ENCODE measurements around the gene ADSS1.

ADSS1 gene

DNA sequence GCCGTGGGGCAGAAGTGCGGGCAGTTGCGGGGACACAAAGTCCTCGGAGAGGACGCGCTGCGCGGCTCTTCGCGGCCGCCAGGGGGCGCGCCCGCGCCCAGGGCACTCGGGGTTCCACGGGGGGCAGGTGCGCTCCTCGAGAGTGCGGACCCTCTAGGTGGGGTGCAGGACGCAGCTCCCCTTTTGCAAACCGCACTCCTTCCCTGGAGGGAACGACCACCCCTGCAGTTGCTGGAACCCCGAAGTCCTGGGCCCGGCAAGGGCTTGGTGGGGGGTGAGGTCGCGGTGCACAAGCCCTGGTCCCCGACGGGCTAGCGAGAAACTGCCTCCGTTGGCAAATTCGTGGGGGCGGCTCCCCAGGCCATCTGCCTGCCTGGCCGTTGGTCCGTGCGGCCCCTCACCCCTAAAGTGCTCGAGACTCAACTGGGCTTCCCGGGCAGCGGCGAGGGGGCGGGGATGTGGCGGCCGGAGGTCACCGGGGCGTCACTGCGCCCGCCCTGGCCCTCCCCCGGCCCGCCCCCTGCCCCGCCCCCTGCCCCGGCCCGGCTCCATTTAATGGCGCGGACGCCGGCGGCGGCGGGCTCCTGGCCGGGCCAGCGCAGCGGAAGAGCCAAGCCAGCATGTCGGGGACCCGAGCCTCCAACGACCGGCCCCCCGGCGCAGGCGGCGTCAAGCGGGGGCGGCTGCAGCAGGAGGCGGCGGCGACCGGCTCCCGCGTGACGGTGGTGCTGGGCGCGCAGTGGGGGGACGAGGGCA lies at the start of gene ADSS1:
ADSS1 (plus strand) TSS at position 579 of the 756 bp plus-strand sequence; CDS start at position 621, 42 bp downstream.
- peak in 34 of 51 donors; percentile 19 to 80 (median 53) for DNase-seq

DNA sequence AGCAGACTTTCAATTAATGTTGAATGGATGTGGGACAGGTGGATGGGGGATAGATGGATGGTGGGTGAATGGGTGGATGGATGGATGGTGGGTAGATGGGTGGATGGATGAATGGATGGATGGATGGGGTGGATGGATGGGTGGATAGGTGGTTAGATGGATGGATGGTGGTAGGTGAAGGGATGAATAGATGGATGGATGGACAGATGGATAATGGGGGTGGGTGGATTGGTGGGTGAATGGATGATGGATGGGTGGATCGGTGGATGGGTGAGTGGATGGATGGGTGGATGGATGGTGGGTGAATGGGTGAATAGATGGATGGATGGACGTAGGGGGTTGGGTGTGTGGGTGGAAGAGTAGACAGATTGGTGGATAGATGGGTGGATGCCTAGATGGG lies 48.6 kb upstream of the ADSS1 start:
- DNase-seq: no peak

DNA sequence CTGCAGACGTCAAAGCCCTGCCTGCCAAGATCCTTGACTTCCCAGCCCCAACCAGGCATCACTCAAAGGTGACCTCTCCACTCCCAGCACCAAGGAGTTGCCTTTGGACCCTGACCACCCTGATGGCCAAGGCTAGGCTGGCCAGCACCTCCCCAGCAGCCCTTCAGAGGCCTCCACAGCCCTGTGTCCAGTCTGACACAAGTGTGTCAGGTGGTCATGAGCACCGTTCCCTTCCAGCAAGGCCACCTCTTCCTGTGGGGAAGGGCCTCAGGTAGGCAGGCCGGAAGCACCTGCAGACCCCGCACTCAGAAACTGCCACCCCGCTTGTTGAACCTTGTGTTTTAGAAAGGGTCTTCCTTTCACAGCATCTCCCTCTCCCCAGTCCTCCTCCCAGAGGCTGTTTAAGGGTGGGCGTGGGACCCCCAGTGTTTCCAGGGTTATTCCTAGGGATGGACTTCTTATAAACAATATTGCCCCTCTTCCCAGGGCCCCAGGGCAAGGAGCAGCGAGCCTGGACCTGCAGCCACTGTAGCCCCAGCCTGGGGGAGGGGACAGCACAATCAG lies 47.8 kb upstream of the ADSS1 start:
- DNase-seq: no peak

DNA sequence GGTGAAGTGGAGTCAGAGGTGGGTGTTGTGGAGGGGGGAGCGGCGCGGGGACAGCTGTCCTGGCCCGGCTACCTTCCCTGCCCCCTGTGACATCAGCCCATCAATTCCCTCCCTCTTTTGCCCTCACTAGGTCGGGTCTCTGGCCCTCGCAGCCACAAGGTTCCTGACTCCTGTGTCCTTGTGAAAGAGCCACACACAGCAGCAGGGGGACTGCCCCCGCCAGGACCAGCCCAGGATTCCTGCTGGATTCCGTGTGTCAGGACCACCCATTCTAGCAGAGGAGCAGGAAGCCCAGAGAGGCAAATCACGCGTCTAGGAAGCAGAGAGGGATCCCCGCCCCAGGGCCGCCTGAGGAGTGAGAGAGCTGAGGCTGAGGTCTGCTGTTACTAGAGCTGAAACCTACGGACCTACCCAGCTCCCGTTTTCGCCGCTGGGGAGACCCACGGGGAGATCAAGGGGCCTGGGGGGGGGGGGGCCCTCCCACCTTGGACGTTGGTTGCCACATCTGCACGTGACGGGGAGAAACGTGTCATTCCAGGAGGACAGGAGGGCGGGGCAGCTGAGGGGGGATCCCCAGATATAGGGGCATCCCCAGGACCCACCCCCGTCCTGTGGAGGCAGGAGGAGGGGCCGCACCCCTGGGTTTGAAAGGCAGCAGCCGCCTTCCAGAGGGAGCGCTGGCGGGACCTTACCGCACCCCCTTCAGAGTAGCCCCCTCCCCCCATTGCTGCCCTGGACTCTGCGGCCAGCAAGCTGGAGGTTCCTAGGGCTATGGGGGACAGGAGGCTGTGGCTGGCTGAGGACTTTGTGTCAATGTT lies 47.1 kb upstream of the ADSS1 start:
- DNase-seq: no peak

DNA sequence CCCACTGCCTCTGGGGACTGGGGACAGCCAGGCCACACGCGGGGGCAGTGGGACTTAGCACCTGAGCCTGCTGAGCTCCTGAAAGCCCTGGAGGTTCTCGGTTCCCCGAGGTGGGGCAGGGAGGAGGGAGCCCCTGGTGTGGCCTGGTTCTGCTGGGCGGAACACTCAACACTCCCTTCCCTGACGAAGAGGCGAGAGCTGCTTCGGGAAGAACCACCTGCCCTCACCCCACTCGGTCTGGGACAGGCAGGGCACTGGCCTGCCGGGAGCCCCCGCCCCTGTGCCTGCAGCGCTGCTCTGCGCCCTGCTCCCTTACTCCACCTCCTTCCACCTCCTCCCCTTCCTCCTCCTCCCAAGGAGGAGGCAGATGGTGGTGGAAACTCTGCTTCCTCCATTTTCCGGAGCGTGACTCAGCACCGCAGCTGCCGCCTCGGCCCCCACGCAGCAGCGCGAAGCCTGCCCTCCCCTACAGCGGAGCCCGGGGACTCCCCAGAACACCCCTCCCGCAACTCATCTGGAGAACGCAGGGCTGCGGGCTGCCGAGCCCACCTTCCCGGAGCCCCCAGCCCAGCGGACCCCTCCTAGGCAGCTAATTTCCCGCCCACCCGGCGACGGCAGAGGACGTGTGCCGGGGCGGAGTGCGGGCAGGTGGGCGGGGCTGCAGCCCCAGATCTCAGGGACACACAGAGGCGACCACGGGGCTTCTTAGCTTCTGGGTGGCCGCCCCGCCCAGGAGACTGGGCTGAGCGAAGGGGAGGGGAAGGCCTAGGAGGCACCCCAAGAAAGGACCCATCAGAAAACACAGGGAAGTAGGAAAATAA lies 46.3 kb upstream of the ADSS1 start:
- peak in 37 of 51 donors; percentile 28 to 87 (median 74) for DNase-seq

DNA sequence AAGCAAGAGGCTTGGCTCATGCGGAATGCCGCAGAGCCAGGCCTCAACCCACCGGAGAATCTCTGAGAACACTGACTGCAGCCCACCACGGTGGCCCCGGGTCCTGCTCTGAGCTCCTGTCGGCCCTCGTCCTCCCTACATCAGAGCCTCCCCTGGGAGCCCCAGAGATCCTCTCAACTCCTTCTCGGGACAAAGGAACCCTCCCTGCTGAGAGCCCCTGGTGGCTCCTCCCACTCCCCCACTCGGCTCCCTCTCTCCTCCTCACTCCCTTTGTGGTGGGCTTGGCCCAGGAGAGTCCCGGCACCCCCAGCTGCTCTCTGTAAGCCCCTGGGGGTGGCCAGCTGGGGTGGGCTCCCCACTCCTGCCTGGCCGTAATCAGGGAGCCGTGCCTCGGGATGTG lies 45.7 kb upstream of the ADSS1 start:
- peak in 1 of 51 donors; percentile 65 for DNase-seq

DNA sequence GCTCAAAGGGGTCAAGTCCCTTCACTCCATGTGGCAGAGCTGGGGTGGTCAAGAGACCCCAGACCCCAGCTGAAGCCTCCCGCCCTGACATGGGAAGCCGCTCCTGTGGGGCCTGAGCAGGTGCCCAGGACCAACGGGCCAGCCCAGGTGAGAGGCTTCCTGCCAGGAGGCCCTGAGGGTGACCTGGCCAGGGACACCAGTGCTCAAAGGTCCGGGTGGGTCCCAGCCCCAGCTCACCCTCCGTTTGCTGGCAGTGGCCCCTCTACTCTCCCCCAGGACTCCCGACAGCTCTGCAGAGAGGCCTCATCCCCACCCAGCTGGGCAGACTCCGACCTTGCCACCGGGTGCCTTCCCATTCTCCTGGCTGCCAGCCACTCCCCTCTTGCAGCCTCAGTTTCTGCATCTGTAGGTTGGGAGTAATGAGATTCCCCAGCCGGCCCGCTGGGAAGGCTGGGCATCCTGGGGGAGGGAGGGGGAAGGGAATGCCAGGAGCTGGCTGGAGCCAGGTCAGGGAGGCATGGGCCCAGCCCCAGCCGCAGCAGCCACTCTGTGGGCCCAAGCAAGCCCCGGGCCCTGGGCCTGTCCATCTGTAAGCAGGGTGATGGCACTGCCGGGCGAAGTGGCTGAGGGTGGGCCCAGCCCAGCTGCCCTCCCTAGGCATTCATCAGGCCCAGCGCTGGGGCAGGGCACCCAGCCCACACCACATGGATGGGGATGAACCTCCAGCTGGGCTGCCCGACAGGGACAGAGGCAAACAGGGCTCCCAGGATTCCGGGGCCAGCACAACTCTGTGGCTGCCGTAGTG lies 44.9 kb upstream of the ADSS1 start:
- peak in 24 of 51 donors; percentile 28 to 84 (median 67) for DNase-seq

DNA sequence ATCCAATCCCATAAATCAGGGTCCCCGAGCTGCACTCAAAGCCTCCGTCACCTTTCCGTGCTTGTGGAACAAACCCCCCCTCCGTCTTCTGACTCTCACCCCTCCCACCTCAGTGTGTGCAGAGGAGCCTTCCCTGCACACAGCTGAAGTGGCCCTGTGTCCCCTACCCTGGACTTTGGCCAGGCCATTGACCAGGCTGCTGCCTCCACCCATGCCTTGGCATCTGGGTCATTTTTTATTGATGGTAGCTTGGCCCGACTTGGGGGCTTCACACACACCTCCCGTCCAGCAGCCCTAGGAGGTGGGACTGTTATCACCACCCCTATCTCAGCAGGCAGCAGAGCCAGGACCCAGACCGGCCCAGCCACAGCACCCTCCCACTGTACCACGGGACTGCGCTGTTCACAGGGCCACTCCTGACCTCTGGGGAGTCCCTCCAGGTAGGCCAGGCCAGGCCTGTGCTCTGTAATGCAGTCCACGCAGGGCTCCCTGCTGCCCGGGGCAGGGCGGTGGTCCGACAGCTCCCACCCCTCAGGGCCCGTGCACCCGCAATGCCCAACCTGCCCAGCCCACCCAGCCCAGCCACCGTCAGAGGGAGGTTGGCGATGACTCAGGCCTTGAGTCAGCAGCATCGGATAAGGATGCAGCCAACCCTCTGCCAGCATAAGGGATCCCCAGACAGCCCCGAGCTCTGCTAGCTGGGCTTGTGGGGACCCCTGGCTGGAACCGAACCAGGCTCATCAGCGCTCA lies 43.8 kb upstream of the ADSS1 start:
- peak in 13 of 51 donors; percentile 33 to 85 (median 56) for DNase-seq

DNA sequence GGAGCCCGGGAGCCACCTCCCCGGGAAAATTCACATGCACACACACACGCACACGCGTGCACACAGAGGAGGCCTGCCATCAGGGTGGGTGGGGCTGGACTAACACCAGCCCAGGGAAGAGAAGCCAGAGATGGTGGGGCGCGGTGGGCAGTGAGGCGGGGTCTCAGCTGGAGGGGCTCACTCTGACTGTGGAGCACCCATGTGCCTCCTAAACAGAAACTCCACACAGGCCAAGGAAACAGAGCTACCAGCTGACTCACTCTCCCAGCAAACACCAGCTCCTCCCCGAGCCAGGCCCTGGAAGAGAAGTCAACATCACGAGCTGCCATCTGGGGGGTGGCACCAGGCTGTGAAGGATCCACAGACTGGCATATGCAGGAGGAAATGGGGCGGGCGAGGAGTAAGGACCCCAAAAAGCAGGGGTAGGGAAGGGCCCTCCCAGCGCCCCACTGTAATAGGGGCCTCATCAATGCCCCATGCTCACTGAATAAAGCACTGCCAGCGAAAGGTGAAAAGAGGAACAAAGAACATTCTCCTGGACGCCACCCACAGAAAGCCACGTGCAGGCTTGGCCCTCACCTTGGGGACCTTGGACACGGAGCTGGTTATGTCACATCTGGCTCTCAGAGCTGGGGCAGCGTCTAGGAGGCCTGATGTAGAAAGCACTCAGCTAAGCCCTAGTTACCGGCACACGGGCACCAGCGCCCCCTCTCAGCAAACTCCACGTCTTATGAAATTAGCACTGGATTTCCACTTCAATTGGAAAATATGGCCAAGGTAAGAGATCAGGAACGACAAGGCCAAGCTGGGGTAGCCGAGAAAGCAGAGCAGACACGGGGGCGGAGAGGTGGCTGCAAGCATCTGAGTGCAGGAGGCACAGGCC lies 43.0 kb upstream of the ADSS1 start:
- peak in 41 of 51 donors; percentile 33 to 90 (median 73) for DNase-seq

DNA sequence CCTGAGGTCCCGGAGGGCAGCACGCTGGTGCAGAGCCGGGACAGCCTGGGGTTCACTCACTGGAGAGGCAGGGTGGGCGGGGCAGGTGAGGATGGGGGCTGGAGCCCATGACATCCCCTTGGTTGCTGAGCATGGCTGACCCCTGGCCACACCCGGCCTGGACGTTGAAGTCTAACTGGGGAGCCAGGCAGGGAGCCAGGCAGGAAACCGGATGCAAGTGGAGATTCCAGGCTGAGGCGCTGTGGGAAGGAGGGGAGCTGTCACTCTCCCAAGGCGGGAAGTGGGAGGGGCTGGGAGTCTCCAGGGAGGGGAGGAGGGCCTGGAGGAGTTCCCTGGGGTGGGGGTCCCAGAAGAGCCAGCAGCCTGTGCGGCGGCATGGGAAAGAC lies 42.3 kb upstream of the ADSS1 start:
- DNase-seq: peak in 36 of 51 donors; percentile 34 to 86 (median 67)

DNA sequence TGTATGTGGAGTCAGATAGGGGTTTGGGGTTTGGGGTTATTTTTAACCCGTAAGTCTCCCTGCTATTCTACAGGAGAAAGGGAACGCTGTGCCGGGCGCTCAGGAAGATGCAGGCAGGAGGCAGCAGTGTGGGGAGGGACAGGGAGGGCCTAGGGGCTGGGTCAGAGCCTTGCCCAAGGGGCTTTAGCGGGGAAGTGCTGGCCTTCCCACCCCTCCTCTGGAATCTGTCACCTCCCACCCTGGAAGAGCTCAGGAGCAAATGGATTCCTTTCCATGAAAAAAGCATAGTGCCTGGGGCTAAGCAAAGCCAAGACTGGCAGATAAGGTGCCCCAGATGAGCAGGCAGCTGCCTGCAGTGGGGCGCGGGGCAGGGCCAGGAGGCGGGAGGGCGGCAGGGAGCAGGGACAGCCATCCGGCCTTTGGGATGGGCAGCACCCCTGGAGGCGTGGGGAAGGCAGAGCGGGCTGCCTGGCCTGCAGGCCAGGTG lies 41.9 kb upstream of the ADSS1 start:
- DNase-seq: no peak

DNA sequence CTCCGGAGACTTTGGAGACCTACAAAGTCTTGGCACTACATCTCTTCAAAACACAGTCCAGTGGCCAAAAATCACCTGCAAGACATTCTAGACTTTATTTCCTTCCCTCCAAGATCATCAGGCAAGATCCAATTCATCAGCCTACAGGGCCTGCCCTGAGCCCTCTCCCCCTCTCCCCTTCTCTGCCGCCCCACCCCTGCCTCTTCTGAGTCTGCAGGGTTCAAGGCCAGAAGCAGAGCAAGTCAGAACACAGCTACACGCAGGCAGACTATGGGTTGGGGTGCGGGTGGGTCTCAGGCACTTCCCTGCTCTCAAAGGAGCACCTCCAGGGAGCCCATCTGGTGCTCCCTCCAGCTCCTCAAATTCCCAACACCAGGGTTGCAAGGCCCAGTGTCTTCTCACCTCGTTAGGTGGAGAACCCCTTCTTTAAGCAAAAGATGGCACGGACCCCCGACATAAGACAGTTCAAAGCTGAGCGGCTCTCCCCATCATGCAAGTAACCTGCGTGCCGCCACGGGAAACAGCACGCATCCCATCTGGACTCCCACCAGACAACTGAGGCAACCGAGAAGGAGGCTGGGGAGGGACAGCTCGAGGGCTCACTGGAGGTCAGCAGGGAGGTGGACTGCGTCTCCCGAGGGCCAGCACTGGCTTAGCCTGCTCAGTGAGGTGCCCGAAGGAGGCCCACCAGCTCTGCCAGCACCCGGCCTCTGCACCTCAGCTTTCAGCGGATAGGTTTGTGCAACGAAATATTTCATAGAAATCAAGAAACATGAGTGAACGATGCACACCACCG lies 40.2 kb upstream of the ADSS1 start:
- DNase-seq: no peak

DNA sequence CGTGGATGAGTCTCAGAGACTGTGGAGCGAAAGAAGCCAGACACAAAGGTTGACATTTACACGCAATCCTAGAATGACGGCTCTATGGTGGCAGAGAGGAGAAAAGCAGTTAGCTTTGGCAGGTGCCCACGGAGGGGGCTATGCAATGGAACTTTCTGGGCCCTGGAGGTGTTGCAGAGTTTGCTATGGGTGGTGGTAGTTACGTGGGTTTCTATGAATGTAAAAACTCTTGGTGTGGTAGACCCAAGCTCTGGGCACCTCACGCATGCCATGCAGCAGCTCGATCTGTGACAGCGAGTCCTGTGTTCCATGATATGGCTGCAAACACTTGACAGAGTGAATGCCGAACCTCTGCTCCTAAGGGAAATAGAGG lies 39.6 kb upstream of the ADSS1 start:
- DNase-seq: no peak

DNA sequence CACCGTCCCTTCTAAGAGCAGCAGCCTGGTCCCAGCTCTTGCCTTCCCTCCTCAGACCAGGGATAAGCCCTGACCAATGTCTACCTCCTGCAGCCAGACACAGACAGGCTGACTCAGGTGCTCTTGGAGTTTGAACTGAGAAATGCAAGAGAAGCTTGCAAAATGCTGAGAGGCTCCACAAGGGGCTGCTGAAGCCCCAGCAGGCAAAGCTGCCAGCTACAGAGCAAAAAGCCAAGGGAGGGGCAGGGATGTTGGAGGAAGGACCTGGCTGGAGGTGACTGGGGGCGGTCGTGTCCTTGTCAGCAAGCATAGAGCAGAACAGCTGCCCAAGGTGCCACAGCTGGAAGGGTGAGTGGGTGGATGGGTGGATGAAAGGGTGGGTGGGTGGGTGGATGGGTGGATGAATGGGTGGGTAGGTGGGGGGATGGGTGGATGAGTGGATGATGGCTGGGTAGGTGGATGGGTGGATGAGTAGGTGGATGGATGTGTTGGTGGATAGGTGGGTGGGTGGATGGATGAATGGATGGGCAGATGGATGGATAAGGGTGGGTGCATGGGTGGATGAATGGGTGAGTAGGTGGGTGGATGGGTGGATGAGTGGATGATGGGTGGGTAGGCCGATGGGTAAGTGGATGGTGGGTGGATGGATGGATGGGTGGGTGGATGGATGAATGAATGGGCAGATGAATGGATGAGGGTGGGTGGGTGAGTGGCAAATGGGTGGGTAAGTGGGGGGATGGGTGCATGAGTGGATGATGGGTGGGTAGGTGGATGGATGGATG lies 38.6 kb upstream of the ADSS1 start:
- no peak for DNase-seq

DNA sequence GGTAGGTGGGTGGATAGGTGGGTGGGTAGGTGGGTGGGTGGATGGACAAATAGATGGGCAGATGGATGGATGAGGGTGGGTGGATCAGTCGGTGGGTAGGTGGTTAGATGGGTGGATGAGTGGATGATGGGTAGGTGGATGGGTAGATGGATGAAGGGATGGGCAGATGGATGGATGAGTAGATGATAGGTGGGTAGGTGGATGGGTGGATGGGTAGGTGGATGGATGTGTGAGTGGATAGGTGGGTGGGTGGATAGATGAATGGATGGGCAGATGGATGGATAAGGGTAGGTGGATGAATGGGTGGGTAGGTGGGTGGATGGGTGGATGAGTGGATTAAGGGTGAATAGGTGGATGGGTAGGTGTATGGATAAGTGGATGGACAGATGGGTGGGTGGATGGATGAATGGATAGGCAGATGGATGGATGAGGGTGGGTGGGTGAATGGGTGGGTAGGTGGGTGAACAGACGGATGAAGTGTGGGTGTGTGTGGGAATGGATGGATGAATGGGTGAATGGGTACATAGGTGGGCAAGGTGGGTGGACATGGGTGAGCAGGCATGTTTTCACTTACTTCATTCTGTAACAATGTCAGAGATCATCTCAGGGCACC lies 37.9 kb upstream of the ADSS1 start:
- no peak for DNase-seq

All from hypothalamus (tissue), 51 donors.